Activated naive CD4-positive, alpha-beta T cell treated with anti-CD3 and anti-CD28 coated beads, Interleukin-2, amount 50 U/mL, for 72 hours (primary cell): ENCODE measurements around the gene MPP3. TPM values are rescaled to one million over a fixed set of nuclear protein-coding genes. Genes with fewer than 3 reads are reported as not detected.
"Not testable (repeated sequence)": the region's sequence is repeated elsewhere in the genome, so short reads cannot be mapped to it uniquely, and the experiment has no call there.

Experiments
- ATAC-seq, 2 donors: fragments of 150-1000 bp; cut with Tn5 transposase; 2 replicates each; pipeline ENCODE4 v1.10.0; 2021; ENCODE audit warnings: mild to moderate bottlenecking in 2 of 2, moderate library complexity in 2 of 2
- DNase-seq, 2 donors: peaks; one replicate each; pipeline ENCODE4 v3.0.0; 2021 to 2022; ENCODE audit warnings: low spot score in 2 of 2
- H3K27ac Mint-ChIP-seq, 2 donors: one replicate each; pipeline ENCODE4 v1.8.0; 2022; ENCODE audit warnings: mild to moderate bottlenecking in 2 of 2, mixed read lengths in 2 of 2
- H3K36me3 Mint-ChIP-seq, 2 donors: one replicate each; pipeline ENCODE4 v1.8.0; 2022; ENCODE audit warnings: mixed read lengths in 2 of 2
- H3K9me3 Mint-ChIP-seq, 2 donors: one replicate each; pipeline ENCODE4 v1.8.0; 2022; ENCODE audit warnings: mixed read lengths in 2 of 2
- total RNA-seq, 2 donors: library from RNA; stranded (reverse); gene quantifications; one replicate each; pipeline ENCODE4 v1.2.3, GENCODE V29; 2022

MPP3 gene
- total RNA-seq, 2 donors from 2014 or later = 0.99 TPM; not detected in 1

DNA sequence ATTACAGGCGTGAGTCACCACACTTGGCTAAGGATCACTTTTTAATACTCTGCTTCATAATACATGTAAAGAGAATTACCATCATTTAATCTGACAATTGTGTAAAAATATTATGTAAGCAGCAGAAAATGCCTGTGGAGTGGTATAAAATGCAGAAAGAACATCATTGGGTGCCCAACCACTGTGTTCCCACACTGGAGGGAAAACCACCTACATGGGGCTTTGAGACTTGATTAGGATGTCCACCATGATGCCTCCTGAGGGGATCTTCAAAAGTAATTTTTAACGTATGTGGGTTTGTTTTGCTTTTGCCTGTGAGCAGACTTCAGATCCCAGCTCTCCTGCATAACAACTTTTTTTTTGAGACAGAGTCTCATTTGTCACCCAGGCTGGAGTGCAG, 33.9 kb downstream of the MPP3 start:
- Mint-ChIP-seq H3K9me3 (no peaks in the 10 kb centered on the region), H3K36me3 (no peaks in the 10 kb centered on the region), H3K27ac (no peak overlapping the region)

DNA sequence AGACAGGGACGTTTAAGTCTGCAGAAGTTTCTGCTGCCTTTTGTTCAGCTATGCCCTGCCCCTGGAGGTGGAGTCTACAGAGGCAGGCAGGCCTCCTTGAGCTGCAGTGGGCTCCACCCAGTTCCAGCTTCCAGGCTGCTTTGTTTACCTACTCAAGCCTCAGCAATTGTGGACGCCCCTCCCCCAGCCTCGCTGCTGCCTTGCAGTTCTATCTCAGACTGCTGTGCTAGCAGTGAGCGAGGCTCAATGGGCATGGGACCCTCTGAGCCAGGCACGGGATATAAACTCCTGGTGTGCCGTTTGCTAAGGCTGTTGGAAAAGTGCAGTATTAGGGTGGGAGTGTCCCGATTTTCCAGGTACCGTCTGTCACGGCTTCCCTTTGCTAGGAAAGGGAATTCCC, 34.9 kb downstream of the MPP3 start:
- not testable (repeated sequence) for H3K36me3 Mint-ChIP-seq, ATAC-seq, H3K9me3 Mint-ChIP-seq, DNase-seq, H3K27ac Mint-ChIP-seq

More for the DNA sequence above, 33.9 kb downstream of the MPP3 start:
- no peak for DNase-seq
- ATAC-seq = no peak

DNA sequence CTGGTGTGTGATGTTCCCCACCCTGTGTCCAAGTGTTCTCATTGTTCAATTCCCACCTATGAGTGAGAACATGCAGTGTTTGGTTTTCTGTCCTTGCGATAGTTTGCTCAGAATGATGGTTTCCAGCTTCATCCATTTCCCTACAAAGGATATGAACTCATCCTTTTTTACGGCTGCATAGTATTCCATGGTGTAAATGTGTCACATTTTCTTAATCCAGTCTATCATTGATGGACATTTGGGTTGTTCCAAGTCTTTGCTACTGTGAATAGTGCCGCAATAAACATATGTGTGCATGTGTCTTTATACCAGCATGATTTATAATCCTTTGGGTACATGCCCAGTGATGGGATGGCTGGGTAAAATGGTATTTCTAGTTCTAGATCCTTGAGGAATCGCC, 40.3 kb downstream of the MPP3 start:
- not testable (repeated sequence) for ATAC-seq, H3K36me3 Mint-ChIP-seq, H3K9me3 Mint-ChIP-seq, H3K27ac Mint-ChIP-seq, DNase-seq

DNA sequence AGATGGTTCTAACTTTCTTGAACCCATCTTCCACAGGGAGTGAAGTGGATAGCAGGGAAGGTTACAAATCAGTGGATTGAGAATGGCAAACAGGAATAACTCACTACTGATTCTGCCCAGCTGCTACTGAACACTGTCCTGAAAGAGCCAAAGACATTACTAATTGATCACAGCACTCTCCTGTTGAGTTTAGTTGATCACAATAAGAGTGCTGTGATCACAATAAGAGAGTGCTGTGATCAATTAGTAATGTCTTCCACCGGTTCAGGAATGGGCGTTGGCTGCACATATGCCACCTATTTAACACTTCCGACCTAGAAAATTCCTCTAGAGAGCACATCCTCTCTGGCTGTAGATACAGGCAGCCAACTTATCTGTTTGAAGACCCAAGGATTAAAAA, 41.4 kb downstream of the MPP3 start:
- DNase-seq (no peak), ATAC-seq (no peak)
- H3K36me3 Mint-ChIP-seq = no peaks in the 10 kb centered on the region
- H3K27ac Mint-ChIP-seq = no peak overlapping the region
- no peaks in the 10 kb centered on the region for H3K9me3 Mint-ChIP-seq

DNA sequence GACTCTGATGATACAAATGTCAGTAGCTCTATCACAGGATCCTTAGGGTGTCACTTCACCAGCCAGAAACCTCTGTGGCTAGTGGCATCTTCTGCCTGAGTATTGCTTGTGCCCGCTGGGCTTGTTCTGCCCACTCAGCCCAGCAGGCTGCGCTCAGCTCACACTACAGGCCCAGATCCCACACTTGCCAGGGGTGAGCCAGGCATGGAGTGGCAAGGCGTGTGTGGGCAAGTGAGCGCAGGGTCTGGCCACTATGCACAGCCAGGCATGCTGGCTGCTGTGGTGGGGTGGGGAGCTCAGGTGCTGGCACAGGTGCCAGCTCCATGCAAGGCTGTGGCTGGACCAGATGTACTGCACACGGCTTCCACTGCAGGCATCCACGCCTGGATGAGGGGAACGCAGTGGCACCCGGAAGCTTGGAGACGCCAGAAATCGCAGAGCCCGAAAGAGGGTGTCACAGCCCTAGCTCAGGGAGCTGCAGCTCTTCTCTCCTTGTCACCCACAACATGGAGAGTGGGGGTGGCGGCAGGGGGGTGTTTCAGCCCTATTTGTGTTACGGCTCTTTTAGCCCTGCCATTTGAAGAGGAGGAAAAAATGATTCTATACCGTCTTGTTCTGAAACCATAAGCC, 42.5 kb downstream of the MPP3 start:
- H3K9me3 Mint-ChIP-seq = no peaks in the 10 kb centered on the region

DNA sequence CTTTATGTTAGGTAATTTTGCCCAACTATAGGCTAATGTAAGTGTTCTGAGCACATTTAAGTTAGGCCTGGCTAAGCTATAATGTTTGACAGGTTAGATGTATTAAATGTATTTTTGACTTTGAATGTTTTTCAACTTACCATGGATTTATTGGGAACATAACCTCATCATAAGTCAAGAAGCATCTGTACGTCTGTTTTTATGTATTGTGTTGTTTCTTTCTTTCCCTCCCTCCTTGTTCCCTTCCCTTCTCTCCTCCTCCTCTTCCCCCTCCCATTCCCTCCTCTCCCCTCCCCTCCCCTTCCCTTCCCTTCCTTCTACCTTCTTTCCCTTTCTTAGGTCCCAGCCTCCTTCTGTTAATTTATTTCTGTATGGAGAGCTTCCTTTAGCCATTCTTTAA, 43.5 kb downstream of the MPP3 start:
- Mint-ChIP-seq H3K9me3 (no peaks in the 10 kb centered on the region), H3K36me3 (no peaks in the 10 kb centered on the region), H3K27ac (no peak overlapping the region)
- no peak for DNase-seq
- no peak for ATAC-seq

More for the DNA sequence above, 42.5 kb downstream of the MPP3 start:
- no peak overlapping the region for H3K27ac Mint-ChIP-seq
- ATAC-seq (no peak), DNase-seq (no peak)
- H3K36me3 Mint-ChIP-seq = no peaks in the 10 kb centered on the region

DNA sequence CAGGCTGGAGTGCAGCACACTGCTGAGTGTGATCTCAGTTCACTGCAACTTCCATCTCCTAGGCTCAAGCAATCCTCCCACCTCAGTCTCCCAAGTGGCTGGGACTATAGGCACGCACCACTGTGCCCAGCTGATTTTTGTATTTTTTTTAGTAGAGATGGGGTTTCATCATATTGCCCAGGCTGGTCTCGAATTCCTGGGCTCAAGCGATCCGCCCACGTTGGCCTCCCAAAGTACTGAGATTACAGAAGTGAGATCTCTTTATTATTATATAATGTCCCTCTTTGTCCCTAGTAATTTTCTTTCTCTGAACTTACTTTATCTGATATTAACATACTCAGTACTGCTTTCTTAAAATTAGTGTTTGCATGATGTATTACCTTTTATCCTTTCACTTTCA, 44.4 kb downstream of the MPP3 start:
- no peak for DNase-seq
- Mint-ChIP-seq H3K36me3 (no peaks in the 10 kb centered on the region), H3K9me3 (no peaks in the 10 kb centered on the region), H3K27ac (no peak overlapping the region)
- peak in 1 of 2 donors; percentile 32 for ATAC-seq

DNA sequence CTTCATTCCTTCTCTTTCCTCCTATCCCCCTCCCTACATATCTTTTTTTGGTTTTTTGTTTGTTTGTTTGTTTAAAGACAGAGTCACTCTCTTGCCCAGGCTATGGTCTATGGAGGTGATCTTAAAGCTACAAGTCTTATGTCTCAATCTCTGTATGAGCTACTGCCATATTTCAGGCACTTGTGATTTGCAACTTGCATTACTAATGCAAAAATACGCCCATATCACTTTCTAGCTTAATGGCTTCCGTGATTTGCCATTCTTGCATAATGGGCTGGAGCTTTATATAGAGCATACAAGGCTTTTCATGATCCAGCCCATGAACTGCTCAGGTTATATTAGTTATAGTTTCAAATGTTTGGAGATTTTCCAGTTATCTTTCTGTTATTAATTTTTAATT, 45.2 kb downstream of the MPP3 start:
- no peak for DNase-seq
- no peaks in the 10 kb centered on the region for H3K9me3 Mint-ChIP-seq
- no peak for ATAC-seq
- H3K36me3 Mint-ChIP-seq = no peaks in the 10 kb centered on the region
- H3K27ac Mint-ChIP-seq = no peak overlapping the region

DNA sequence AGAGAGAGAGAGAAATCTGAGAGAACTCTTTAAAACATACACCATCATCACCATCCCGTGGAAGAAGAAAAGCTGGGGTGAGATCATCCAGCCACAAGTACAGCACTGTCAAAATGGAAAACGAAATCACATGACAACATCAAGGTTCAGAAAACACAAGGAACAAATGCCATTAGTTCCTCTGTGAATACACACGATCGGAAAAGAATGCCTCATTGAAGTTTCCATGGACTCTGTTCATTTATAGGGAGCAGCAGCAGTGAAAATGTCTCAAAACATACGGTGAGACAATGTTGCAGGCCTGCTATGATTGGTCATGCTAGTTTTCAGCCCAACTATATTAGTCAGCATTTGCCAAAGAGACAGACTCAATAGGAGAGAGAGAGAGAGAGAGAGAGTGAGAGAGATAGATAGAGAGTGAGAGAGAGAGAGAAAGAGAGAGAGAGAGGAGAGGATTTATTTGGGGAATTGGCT, 48.3 kb downstream of the MPP3 start:
- Mint-ChIP-seq H3K9me3 (no peaks in the 10 kb centered on the region), H3K27ac (no peak overlapping the region), H3K36me3 (no peaks in the 10 kb centered on the region)
- DNase-seq (no peak), ATAC-seq (peak in 1 of 2 donors; percentile 48)

DNA sequence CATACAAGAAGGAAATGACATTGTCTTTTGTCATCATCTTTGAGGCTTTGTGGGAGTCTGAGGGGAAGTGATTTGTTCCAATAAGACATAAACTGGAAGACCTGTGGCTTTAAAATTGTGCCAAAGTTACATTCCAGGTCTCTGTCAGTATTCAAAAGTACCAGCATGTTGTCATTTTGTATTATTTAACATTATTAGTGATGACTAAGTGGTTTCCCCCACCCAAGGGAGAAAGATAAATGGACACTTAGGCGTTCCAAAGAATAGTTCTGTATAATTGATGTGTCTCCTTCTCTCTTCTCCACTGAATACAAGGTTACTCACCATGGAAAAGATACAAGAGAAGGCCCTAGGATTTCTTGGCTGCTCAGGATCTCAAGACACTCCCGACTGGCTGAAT, 48.9 kb downstream of the MPP3 start:
- DNase-seq (no peak), ATAC-seq (no peak)
- H3K27ac Mint-ChIP-seq = no peak overlapping the region
- H3K9me3 Mint-ChIP-seq = no peaks in the 10 kb centered on the region
- H3K36me3 Mint-ChIP-seq = peaks cover 0 to 3% of the 10 kb centered on the region in 2 donors

DNA sequence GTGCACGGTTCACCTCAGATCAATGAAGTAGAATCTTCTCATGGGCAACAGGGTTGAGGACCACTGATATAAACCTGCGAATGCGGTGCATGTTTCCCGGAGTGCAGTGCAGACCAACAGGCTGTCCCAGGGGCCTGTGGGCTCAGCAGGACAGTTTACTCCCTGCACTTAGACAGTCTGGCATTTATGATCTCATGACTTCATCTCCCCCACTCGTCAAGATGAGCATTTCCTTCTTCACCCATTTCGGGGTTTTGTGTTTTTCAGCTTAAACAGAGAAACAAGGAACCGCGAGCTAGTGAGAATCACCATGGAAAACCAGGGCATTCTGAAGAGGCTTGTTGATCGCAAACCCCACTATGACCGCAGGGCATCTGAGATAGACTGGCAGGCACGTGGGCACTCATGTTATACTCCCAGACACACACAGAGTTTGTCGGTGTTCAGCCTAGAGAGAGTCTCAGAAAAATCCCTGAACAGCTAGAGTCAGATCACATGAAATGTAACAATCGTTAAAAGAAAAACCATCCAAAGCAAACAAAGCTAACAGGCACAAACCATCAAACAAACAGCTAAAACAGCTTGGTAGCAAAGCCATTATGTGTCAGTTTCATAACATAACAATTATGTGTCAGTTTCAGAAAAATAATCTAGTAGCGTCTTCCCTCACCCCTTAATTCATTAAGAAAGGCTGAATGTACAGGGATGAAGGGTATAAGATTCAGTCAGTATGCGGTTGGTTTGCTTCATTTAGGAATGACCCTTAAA, 49.8 kb downstream of the MPP3 start:
- peaks cover 0 to 4% of the 10 kb centered on the region in 2 donors for H3K36me3 Mint-ChIP-seq
- no peak overlapping the region for H3K27ac Mint-ChIP-seq
- ATAC-seq (no peak), DNase-seq (no peak)
- no peaks in the 10 kb centered on the region for H3K9me3 Mint-ChIP-seq

DNA sequence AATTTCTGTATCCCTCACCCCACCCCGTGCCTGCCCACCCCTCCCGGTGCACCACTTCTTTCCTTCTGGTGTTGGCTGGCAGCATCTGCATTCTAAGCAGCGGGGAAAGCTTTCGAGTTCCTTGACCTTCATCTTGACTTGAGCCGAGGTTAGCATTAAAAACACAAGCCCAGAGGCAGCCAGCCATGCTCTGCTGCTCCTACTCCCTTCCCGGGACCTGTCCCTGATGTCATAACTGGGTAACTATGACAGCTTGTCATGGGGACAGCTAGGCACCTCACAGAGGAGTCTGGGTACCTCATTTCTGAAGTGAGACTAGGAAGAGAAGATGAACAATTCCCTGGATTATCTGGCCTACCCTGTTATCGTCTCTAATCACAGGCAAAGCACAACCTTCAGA, 52.8 kb downstream of the MPP3 start, which contains the start of gene CFAP97D1:
Gene CFAP97D1 (plus strand): TSS at position 301 of the 400 bp plus-strand sequence. CDS start 28 bp downstream, at position 329.
- Mint-ChIP-seq H3K36me3 (peaks cover 0 to 4% of the 10 kb centered on the region in 2 donors), H3K27ac (no peak within 1 kb of the TSS)
- DNase-seq = no peak

DNA sequence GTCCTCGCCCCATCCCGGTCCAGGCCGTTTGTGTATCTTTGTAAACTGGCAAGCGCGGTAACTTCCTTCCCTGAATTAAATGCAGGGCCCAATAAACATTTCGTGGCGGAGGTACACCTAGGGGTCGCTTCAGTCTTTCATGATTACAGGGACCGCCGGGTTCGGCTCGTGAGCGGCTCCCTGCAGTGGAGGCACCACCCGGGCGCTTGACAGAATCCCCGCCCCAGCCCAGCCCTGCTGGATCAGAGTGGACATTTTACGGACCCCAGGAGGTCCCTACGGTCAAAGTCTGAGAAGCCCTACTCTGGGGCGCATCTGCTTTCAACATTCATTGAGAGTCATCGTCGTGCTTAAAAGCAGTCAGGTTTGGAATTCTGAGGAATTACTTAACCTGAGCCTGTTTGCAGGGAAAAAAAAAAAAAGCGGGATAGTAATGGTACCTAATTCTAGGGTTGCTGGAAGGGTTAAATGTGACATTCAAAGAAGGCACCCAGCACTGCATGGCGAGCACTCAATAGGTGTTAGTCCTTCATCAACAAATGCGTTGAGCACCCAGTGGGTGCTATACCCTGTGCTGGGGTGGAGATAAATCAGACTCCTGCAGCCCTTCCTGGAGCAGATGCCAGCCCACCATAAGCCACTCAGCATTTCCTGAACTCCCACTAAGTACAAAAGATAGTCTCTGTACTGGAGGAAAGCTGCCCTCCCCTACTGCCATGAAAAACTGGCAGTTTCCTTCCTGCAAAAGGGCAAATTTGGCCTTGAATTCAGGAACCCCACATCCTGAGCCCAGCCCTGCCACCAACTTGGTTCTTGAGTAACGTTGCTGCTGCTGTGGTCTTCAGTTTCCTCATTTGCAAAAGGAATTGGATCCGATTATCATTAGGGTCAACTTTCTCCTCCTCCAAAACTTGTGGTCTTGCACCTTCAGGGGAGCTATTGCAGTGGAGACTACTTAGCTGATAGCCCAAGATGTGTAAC, 53.5 kb downstream of the MPP3 start:
- DNase-seq (no peak), ATAC-seq (peak in 1 of 2 donors; percentile 8)
- Mint-ChIP-seq H3K36me3 (peaks cover 0 to 4% of the 10 kb centered on the region in 2 donors), H3K27ac (no peak overlapping the region), H3K9me3 (no peaks in the 10 kb centered on the region)

More for the DNA sequence above, 52.8 kb downstream of the MPP3 start, which contains the start of gene CFAP97D1:
- ATAC-seq = no peak
- H3K9me3 Mint-ChIP-seq = no peaks in the 10 kb centered on the region

DNA sequence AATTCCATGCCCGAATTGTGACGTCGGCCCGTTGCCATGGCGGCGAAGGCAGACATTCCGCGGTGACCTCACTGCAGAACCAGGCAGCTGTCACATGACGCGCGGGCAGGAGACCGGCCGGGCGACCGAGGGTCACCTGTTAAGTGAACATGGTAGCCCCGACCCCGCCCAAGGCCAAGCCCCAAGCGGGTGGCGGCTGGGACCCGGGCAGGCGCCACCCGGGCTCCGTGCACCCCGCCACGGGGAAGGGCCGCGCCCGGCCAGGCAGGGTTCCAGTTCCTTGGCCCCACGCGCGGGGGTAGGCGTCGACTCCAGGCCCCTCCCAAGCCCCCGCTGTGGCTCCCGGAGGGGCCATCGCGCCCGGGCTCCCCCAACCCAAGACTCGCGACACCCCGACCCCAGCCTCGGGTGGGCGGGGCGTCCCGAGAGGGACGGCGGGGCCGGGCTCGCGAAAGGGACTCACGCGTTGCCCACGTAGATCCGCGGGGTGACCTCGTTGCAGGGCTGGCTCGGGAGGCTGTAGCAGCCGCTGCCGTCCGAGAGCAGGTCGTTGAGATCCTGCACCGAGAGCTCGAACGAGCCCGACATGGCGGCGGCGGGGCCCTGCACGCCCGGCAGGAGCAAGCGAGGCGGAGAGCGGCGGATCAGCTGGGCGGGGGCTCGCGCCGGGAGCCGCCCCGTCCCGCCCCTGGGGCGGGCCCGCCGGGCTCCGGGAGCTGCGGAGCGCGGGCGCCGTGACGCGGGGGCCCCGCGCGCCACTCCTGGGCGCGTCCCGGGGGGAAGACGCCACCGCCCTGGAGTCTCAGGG, 54.4 kb downstream of the MPP3 start, which contains the start of gene DUSP3:
Gene DUSP3 (minus strand): TSS at position 641 of the 808 bp plus-strand sequence. CDS start 53 bp downstream, at position 588.
- Mint-ChIP-seq H3K9me3 (no peaks in the 10 kb centered on the region), H3K36me3 (peaks cover 3 to 4% of the 10 kb centered on the region in 2 donors), H3K27ac (peak within 1 kb of the TSS; percentile 68 to 85)
- ATAC-seq (peak; percentile 94 to 98), DNase-seq (peak; percentile 75 to 82)

DNA sequence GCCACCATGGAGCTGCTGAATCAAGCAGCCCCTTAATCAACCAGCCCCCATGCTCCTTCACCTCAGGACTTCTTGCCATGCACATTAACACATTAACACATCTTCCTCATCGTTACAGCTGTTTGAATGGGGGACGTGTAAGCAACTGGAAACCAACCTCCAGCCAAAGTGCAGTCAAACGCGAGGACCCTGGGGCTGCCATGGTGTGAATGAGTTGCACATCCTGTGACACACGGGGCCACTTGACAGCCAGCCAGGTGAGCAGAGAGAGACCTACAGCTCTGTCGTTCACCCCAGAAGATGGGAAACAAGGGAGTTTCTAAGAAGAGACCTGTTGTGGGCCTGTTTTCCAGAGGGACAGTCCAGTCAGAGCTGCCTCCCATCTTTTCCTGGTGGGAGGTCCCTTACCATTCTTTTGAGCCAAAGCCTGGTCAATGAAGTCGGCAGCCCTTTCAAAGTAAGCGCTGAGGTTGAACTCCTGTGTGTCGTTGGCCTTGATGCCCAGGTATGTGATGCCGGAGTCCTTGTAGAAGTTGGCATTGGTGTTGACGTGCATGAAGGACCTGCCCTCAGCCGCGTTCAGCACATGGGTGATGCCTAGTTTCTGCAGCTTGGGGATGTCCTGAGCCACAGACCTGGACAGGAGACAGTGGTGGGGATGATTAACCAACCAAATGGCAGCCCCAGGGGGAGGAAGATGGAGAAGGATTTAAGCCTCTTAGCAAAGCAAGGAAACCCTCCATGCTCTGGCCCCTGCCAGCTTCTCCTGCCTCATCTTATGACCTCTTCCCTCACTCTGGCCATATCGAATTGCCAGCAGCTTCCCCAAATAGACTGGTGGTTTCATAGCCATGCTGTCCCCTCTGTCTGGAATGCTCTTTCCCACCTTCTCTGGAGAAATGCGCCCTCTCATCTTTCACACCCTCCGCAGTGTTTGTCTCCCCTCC, 58.4 kb downstream of the MPP3 start:
- DNase-seq = no peak
- peak overlapping the region in 1 of 2 donors; percentile 81 for H3K27ac Mint-ChIP-seq
- peaks cover 4 to 17% of the 10 kb centered on the region in 2 donors for H3K36me3 Mint-ChIP-seq
- no peaks in the 10 kb centered on the region for H3K9me3 Mint-ChIP-seq
- ATAC-seq = no peak
